ENCODE measurements around the gene ZBTB20. TPM values are rescaled to one million over a fixed set of nuclear protein-coding genes. Genes with fewer than 3 reads are reported as not detected.

Gene ZBTB20
- total and polyA plus RNA-seq, 2 of the 4 experiments (the other 2 are of a cell fraction) = 0.75 to 14.7 TPM

GRCh38 chr3:114902691-114903101 lies 244.4 kb downstream of the ZBTB20 start:
- no peak overlapping the region for H3K56ac ChIP-seq (ENCODE audit: extremely low read depth, insufficient read depth, low read length)
- dilution Hi-C loops (cut with HindIII; ENCODE audit: low sequenced_read_pairs, unreplicated experiment) (no loop called here), in situ Hi-C loops (cut with MboI; ENCODE audit: low sequenced_read_pairs) (no loop called here), intact Hi-C loops (cut with micrococcal nuclease) (no loop called here)
- H3K9ac ChIP-seq (ENCODE audit: low read depth, low read length) = no peak overlapping the region
- H2BK20ac ChIP-seq (ENCODE audit: low read depth, low read length) = no peak overlapping the region
- ATAC-seq (ENCODE audit: low read depth) (peak; percentile 30; the same call in 1 of the 2 replicates), DNase-seq (peak; percentile 4)
- H3K27me3 ChIP-seq (ENCODE audit: control insufficient read depth, insufficient read depth, low read length) = no peaks in the 10 kb centered on the region
- H2AK5ac ChIP-seq (ENCODE audit: low read depth, low read length) = no peak overlapping the region
- H3K36me3 ChIP-seq (ENCODE audit: control insufficient read depth, insufficient read depth, low read length) = no peaks in the 10 kb centered on the region
- no TSS peak for BruUV-seq (replicated peaks)
- H3K23ac ChIP-seq (ENCODE audit: low read depth, low read length) = no peak overlapping the region
- no peaks in the 10 kb centered on the region for H3K9me3 ChIP-seq (ENCODE audit: control insufficient read depth, insufficient read depth, low read length)
- H2AK9ac ChIP-seq (replicated peaks; ENCODE audit: low read depth, low read length, poor library complexity) = no peak overlapping the region
- no peak overlapping the region for H3K18ac ChIP-seq (ENCODE audit: low read depth, low read length)
- H3K4me2 ChIP-seq (ENCODE audit: low read depth, low read length) = no peak overlapping the region
- H3K9me1 ChIP-seq (ENCODE audit: insufficient read depth, low read length) = peaks cover 3% of the 10 kb centered on the region
- H3K4ac ChIP-seq (ENCODE audit: low read depth, low read length) = no peak overlapping the region
- no peak overlapping the region for H2BK5ac ChIP-seq (ENCODE audit: low read depth, low read length, poor library complexity, severe bottlenecking)
- H3K4me1 ChIP-seq (ENCODE audit: control insufficient read depth, insufficient read depth, low read length) = peaks cover 2% of the 10 kb centered on the region; the same call in 1 of the 2 replicates
- no peak overlapping the region for H3K4me3 ChIP-seq (ENCODE audit: insufficient read depth, low read depth, low read length)
- ChIA-PET CTCF (interaction anchor here (0.6 to 0.7 kb wide), 2 partner anchors 9 to 12 kb away, joined by 3 to 4 read pairs; no protein-coding TSS in a partner anchor), POLR2A (ENCODE audit: unreplicated experiment) (no interaction called here)
- H2BK120ac ChIP-seq (ENCODE audit: low read depth, low read length) = no peak overlapping the region
- no peaks in the 10 kb centered on the region for H4K20me1 ChIP-seq (ENCODE audit: insufficient read depth, low read length)
- TF ChIP-seq MXI1 (IDR thresholded peaks at IDR 0.05; ENCODE audit: borderline replicate concordance, low read depth, low read length) (no peak), POLR2A (IDR thresholded peaks at IDR 0.05; ENCODE audit: low read depth, low read length) (no peak), MAZ (IDR thresholded peaks at IDR 0.05; ENCODE audit: borderline replicate concordance, low read depth, low read length) (no peak)
- no peak overlapping the region for H4K5ac ChIP-seq (ENCODE audit: low read depth, low read length)
- no peak overlapping the region for H4K91ac ChIP-seq (ENCODE audit: insufficient read depth, low read depth, low read length)
- no peak overlapping the region for H2BK15ac ChIP-seq (ENCODE audit: low read depth, low read length)
- no peak overlapping the region for H2AFZ ChIP-seq (replicated peaks; ENCODE audit: low read length, poor library complexity)
- no peaks in the 10 kb centered on the region; a peak in 1 of 4 replicates for H3K79me1 ChIP-seq (ENCODE audit: low read depth in 1 of 2, low read length in 2 of 2)
- H3K27ac ChIP-seq (ENCODE audit: insufficient read depth, low read length) = no peak overlapping the region
- H4K8ac ChIP-seq (ENCODE audit: low read depth in 2 of 2, low read length in 2 of 2) = no peak overlapping the region
- H3K14ac ChIP-seq (replicated peaks; ENCODE audit: low read depth, low read length) = no peak overlapping the region

All from IMR-90 (cell line).